Muscle layer of duodenum (tissue), 2 donors: ENCODE data around the gene LITAFD.

Experiments used
- H3K27ac ChIP-seq: one replicate; pipeline ENCODE4 v1.7.0; 2013; ENCODE audit warnings: mild to moderate bottlenecking, low read length
- H3K27me3 ChIP-seq: one replicate; pipeline ENCODE4 v1.7.0; 2013; ENCODE audit warnings: low read depth, mild to moderate bottlenecking, control low read depth, low read length
- H3K36me3 ChIP-seq, 2 donors: one replicate each; pipeline ENCODE4 v1.7.0; 2013; ENCODE audit warnings: low read length in 2 of 2, control low read depth in 1 of 2, mild to moderate bottlenecking in 1 of 2; ENCODE audit not compliant: insufficient read depth in 2 of 2, control insufficient read depth in 1 of 2
- H3K4me1 ChIP-seq, 2 donors: one replicate each; pipeline ENCODE4 v1.7.0; 2013; ENCODE audit warnings: low read length in 2 of 2, mild to moderate bottlenecking in 2 of 2, control low read depth in 1 of 2, moderate library complexity in 1 of 2; ENCODE audit not compliant: insufficient read depth in 2 of 2, control insufficient read depth in 1 of 2
- H3K4me3 ChIP-seq, 2 donors: one replicate each; pipeline ENCODE4 v1.7.0; 2013; ENCODE audit warnings: low read length in 2 of 2, low read depth in 1 of 2, mild to moderate bottlenecking in 1 of 2
- H3K9me3 ChIP-seq, 2 donors: one replicate each; pipeline ENCODE4 v1.7.0; 2013; ENCODE audit warnings: low read length in 2 of 2, control low read depth in 1 of 2, mild to moderate bottlenecking in 1 of 2; ENCODE audit not compliant: control insufficient read depth in 1 of 2
- donor health status: healthy.

The LITAFD gene

DNA sequence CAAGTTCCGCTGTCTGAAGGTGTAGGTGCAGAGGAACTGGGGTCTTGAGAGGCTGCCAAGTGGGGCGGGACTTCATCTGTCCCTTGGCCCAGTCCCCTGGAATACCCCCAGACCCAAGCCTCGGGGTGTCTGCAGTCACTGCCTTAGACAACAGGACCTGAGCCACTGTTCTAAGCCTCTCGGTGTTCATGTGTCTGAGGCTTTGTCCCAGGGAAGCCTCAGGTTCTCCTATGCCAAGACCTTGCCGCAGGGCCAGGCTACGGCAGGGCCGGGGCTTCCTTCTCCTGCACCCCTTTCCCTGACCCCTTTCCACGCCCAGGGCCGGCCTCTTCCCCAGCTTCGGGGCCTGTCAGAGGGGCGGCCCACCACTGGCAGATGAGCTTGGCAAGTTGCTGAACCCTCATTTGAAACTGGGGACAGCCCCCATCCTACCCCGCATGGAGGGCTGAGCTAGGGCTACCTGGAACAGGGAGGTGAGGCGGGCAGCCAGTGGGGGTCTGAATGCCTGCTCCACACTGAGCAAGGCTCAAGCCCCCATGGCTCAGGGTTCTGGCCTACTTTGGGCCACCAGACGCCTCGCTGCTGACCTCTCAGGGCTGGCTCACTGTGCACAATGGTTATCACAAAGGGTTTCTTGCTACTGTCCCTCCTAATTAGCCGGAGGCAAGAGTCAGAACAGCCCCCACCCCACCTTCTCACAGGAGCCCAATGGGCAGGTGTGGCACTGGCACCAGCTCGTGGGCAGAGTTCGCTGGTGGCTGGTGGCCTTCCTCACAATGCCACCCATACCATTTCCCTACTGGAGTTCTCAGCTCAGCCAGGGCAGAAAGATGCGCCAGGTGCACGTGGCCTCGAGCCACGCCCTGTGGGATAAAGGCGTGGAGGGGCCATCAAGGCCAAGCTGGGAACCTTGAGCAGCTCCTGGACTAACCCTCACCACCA lies 7.1 kb downstream of the LITAFD start:
- no peaks in the 10 kb centered on the region for H3K27me3 ChIP-seq
- no peak overlapping the region for H3K27ac ChIP-seq
- no peaks in the 10 kb centered on the region for H3K9me3 ChIP-seq
- peaks cover 8 to 19% of the 10 kb centered on the region in 2 donors for H3K4me1 ChIP-seq
- H3K36me3 ChIP-seq, result peaks cover 33 to 43% of the 10 kb centered on the region in 2 donors
- no peak overlapping the region for H3K4me3 ChIP-seq

- H3K36me3 ChIP-seq, result peaks cover 41 to 48% of the 10 kb centered on the region in 2 donors
- no peak overlapping the region for H3K27ac ChIP-seq
- H3K9me3 ChIP-seq, result no peaks in the 10 kb centered on the region
- H3K4me1 ChIP-seq, result peaks cover 8 to 19% of the 10 kb centered on the region in 2 donors
- H3K27me3 ChIP-seq, result no peaks in the 10 kb centered on the region
- H3K4me3 ChIP-seq, result no peak overlapping the region
Observed at GRCh38 chr16:8889893-8890548, 7.9 kb downstream of the LITAFD start.

GRCh38 chr16:8890549-8890921 lies 8.4 kb downstream of the LITAFD start:
- no peaks in the 10 kb centered on the region for H3K9me3 ChIP-seq
- H3K4me3 ChIP-seq, result no peak overlapping the region
- H3K36me3 ChIP-seq, result peaks cover 46 to 53% of the 10 kb centered on the region in 2 donors

GRCh38 chr16:8892101-8892575 lies 10.0 kb downstream of the LITAFD start:
- Histone ChIP-seq H3K27ac (no peak overlapping the region), H3K27me3 (no peaks in the 10 kb centered on the region), H3K36me3 (peaks cover 62 to 64% of the 10 kb centered on the region in 2 donors)

More at GRCh38 chr16:8890549-8890921, 8.4 kb downstream of the LITAFD start:
- H3K27me3 ChIP-seq, result no peaks in the 10 kb centered on the region
- H3K4me1 ChIP-seq, result peaks cover 8 to 19% of the 10 kb centered on the region in 2 donors
- H3K27ac ChIP-seq, result no peak overlapping the region

GRCh38 chr16:8893426-8893825 lies 11.3 kb downstream of the LITAFD start:
- H3K27ac ChIP-seq, result no peak overlapping the region
- peaks cover 73% of the 10 kb centered on the region in 2 donors for H3K36me3 ChIP-seq
- H3K9me3 ChIP-seq, result no peaks in the 10 kb centered on the region
- H3K4me3 ChIP-seq, result no peak overlapping the region
- no peaks in the 10 kb centered on the region for H3K4me1 ChIP-seq
- H3K27me3 ChIP-seq, result no peaks in the 10 kb centered on the region

More at GRCh38 chr16:8892101-8892575, 10.0 kb downstream of the LITAFD start:
- Histone ChIP-seq H3K9me3 (no peaks in the 10 kb centered on the region), H3K4me1 (peaks cover 0 to 9% of the 10 kb centered on the region in 2 donors), H3K4me3 (no peak overlapping the region)

- no peak overlapping the region for H3K27ac ChIP-seq
Observed at GRCh38 chr16:8893976-8894690, 12.0 kb downstream of the LITAFD start.

DNA sequence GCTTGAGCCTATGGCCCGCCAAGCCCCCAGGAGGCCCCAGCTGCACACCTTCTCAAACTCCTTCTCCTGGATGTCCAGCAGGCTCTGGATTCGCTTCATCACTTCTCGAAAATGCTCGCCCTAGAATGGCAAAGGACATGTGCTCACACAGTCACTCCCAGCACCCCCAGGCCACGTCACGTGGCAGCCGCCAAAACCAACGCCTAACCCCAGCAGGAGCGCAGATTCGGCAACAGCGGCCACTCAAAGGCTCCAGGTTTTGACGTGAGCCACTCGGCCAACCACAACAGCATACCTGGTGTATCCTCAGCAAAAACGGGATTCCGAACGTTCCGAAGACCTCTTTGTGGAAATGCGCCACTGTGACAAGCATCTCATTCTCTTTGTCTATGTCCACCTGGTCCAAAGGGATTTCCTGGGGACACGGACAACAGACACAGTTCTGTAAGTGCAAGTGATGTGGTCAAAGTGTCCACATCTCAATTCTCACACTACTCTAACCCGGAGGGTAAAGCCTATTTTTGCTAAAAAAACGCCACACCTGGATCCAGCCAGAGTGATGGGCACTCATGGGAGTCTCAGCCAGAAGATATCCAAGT lies 12.7 kb downstream of the LITAFD start:
- Histone ChIP-seq H3K9me3 (no peaks in the 10 kb centered on the region), H3K27ac (no peak overlapping the region), H3K27me3 (no peaks in the 10 kb centered on the region), H3K4me3 (no peak overlapping the region), H3K4me1 (no peaks in the 10 kb centered on the region), H3K36me3 (peaks cover 84 to 87% of the 10 kb centered on the region in 2 donors)

More at GRCh38 chr16:8893976-8894690, 12.0 kb downstream of the LITAFD start:
- Histone ChIP-seq H3K4me3 (no peak overlapping the region), H3K27me3 (no peaks in the 10 kb centered on the region), H3K9me3 (no peaks in the 10 kb centered on the region), H3K36me3 (peaks cover 80% of the 10 kb centered on the region in 2 donors), H3K4me1 (no peaks in the 10 kb centered on the region)

GRCh38 chr16:8898660-8899318 lies 16.6 kb downstream of the LITAFD start:
- no peak overlapping the region for H3K27ac ChIP-seq
- H3K4me3 ChIP-seq, result no peak overlapping the region
- peaks cover 79 to 95% of the 10 kb centered on the region in 2 donors for H3K36me3 ChIP-seq
- H3K9me3 ChIP-seq, result no peaks in the 10 kb centered on the region
- H3K4me1 ChIP-seq, result no peaks in the 10 kb centered on the region
- H3K27me3 ChIP-seq, result no peaks in the 10 kb centered on the region

GRCh38 chr16:8899709-8900317 lies 17.7 kb downstream of the LITAFD start:
- Histone ChIP-seq H3K4me1 (no peaks in the 10 kb centered on the region), H3K9me3 (no peaks in the 10 kb centered on the region), H3K36me3 (peaks cover 79 to 91% of the 10 kb centered on the region in 2 donors), H3K4me3 (no peak overlapping the region), H3K27ac (no peak overlapping the region), H3K27me3 (no peaks in the 10 kb centered on the region)

DNA sequence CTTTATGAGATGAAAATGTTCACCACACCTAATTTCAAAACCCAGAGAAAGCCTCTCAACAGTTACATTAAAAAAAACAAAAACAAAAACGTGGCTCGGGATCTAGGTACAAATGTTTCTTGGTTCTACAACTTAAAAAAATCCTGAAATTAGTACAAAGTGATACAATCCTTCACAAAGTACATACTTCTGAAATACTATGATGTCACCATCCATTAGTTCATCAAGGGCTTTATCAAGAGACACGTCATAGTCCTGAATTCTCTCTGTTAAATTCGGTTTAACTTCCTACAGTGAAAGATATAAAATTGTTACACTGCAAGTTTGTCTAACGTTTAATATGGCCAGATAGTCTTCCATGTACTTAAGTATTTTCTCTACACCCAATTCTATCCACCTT lies 18.2 kb downstream of the LITAFD start:
- Histone ChIP-seq H3K4me3 (no peak overlapping the region), H3K4me1 (no peaks in the 10 kb centered on the region), H3K36me3 (peaks cover 79 to 90% of the 10 kb centered on the region in 2 donors), H3K27me3 (no peaks in the 10 kb centered on the region), H3K27ac (no peak overlapping the region), H3K9me3 (no peaks in the 10 kb centered on the region)
